GM10847 (cell line): ENCODE data around the gene CMSS1.

Experiments
- POLR2A ChIP-seq: IDR thresholded peaks from 2 replicates; pipeline ENCODE4 v1.6.1; 2011; ENCODE audit not compliant: insufficient read length; ENCODE audit errors: extremely low read depth

Gene CMSS1

GRCh38 chr3:100140976-100141375, 323.3 kb downstream of the CMSS1 start:
- no peak for TF ChIP-seq POLR2A

DNA sequence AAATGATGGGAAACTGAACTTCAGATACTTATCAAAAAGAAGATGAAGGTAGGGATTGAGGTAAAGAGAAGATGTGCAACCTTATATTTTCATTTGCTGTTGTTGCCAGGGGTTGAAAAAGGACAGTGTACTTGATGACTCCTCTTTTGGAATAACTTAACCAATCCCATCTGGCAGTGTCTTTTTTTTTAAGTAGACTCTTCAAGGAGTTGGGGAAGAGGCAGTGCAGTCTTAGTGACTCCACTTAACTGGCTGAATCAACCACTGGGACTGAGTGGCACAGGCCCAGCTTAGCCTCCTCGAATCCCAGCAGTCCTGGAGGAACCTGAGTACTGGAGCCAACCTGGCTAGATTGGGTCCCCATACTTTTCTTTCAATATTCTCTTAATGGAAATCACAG, 323.9 kb downstream of the CMSS1 start:
- no peak for TF ChIP-seq POLR2A

- no peak for TF ChIP-seq POLR2A
Observed at GRCh38 chr3:100144255-100144866, 326.7 kb downstream of the CMSS1 start.

GRCh38 chr3:100149130-100149529, 331.5 kb downstream of the CMSS1 start:
- TF ChIP-seq POLR2A, result no peak

DNA sequence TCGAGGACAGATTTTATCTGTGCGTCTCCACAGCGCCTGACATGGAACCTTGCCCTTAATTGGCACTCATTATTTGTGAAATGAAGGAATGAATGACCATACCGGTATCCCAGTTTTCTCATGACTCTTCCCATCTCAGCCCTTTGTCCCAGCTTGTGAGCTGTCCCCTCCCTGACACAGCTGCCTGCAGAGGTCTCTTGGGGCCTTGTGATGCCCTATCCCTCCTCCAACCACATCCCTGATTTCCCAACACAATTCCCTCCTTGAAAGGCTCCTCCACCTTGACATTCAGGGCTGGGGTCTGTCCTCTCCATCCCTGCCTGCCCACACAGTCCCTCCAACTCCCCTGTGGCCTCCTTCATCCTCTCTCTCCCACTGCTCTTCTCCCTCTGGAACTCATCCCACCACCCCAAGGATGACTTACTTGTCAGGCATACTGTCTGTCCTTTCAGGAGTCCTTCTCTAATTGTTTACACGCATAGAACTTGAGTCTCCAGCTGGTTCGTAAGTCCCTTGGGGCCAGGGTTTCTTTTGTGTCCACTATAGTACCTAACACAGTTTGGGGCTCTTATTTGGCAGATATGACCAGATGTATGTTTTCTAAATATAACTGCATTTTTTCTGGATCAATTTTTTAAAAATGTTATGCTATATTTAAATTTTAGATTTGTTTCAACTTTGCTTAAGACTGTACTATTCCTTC, 332.2 kb downstream of the CMSS1 start:
- no peak for TF ChIP-seq POLR2A

GRCh38 chr3:100150473-100150872, 332.8 kb downstream of the CMSS1 start:
- no peak for TF ChIP-seq POLR2A

DNA sequence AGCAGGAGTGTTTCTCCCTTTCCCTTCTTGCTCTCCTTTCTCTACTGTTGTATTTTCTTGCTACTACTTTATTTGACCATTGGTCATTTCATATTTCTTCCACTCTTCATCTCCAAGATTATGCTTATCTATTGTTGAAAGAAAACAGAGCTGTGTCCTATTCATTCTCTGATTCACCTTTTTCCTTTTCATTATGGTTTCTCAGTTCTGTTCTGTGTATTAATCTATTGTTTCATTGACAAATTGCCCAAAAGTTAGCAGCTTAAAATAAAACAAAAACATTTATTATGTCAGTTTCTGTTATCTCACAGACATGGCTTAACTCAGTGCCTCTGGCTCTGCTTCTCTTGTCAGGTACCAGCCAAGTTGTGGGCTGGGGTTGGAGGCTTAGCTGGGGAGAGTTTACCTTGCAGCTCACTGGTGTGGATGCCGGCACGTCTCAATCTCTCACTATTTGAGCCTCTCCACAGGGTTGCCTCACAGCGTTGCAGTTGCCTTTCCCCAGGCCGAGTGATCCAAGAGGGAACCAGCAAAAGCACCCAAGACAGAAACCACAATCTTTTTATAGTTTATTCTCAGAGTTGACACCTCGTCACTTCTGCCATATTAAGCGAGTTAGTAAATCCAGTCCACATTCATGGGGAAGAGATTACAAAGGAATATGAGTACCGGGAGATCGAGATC, 333.5 kb downstream of the CMSS1 start:
- no peak for TF ChIP-seq POLR2A

DNA sequence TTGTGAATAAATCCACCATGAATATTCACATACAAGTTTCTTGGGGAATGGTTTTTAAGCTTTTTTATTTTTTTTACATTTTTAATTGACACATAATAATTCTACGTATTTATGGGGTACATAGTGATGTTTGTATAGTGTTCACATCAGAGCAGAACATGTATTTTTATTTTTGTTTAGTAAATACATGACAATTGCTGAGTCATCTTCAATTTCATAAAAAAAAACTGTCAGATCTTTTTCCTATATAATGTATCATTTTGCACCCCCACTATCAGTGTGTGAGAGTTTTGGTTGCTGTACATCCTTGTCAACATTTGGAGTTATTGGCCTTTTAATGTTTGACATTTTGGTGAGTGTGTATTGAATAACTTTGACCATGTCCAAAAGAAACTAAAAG, 336.5 kb downstream of the CMSS1 start:
- TF ChIP-seq POLR2A, result no peak

GRCh38 chr3:100155128-100155527, 337.5 kb downstream of the CMSS1 start:
- TF ChIP-seq POLR2A, result no peak

GRCh38 chr3:100155590-100155989, 337.9 kb downstream of the CMSS1 start:
- TF ChIP-seq POLR2A, result no peak

GRCh38 chr3:100157685-100158084, 340.0 kb downstream of the CMSS1 start:
- TF ChIP-seq POLR2A, result no peak

DNA sequence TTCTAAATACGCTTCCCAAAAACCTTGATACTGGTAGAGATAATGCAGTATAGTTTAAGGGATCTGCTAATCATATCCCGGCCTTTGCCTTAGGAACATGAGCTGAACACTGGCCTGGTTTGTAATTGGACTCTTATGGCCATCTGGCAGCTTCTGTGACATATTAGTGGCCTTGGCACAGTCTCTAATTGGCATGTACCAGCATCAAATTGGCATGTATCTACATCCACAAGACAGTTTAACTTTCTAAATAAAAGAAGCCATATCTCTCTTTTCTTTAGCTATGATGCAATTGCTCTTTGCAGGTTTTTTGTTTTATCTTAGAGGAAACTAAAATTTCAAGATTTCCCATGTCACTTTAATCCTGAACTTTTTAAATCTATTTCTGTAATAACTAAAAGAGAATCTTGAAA, 341.3 kb downstream of the CMSS1 start:
- TF ChIP-seq POLR2A, result no peak

DNA sequence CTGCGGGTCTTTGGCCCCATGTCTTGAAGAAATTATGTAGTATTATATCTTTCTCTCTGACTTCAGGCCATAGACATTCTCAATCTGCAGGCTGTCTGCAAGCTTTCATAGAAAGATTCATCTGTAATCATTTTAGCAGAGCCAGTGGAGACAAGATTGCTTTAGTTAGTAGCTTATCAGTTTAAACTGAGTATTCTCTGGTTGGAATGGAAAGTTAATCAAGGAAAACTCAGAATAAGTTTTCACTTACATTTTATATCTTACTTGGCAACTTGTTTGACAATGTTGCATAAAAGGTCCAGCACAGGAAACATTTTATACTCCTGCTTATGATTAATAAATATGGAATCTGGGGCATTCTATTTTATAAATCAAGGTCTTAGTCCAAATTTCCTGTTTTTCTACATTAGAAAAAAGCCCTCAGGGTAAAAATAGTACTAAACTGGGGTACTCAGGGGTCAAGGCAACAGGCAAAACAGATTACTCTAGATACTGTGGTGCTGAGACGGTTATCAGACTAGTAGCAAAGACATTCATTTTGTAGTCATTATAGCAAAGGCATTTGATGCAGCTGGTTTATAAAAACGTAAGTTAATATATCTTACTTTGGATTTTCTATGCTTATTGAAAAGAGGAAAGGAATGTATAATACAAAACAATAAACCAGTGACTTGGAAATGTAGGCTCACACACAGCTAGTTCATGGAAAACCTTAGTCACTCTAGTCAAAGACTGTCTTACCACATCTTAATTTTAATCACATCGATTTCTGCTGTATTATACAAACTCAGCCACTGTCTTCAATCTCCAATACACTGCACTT, 341.9 kb downstream of the CMSS1 start:
- TF ChIP-seq POLR2A, result no peak

GRCh38 chr3:100160521-100160920, 342.9 kb downstream of the CMSS1 start:
- TF ChIP-seq POLR2A, result no peak

DNA sequence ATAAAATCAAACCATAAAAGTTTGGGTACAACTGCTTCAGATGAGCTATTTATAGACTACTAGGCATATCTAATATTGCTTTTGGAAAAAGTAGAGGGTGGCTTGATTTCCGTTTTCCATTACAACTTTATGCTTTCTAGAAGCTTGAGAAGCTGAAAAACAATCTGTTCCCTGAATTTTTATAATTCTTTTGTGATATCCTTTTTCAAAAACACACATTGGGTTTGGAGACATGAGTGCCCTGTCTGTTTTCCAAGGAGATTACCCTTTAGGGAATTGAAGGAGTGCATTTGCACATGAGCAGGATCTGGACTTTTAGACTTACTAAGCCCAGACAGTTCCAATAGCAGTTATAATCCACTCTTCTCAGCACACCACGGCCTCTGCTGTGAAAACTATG, 346.1 kb downstream of the CMSS1 start:
- TF ChIP-seq POLR2A, result no peak
